Right lobe of liver (tissue), 6 donors: ENCODE results near the gene ABHD12. TPM values are rescaled to one million over a fixed set of nuclear protein-coding genes. Genes with fewer than 3 reads are reported as not detected.
A peak's percentile ranks its signal among the peaks of the same experiment; 100 is the strongest.

Experiments used
- ATAC-seq, 4 donors: fragments of 200-7000 bp; cut with Tn5 transposase; one replicate each; pipeline ENCODE4 v1.9.1; 2020; ENCODE audit warnings: mild to moderate bottlenecking in 4 of 4, moderate library complexity in 4 of 4
- DNase-seq, 3 donors: peaks; one replicate each; pipeline ENCODE4 v3.0.0-alpha.2; 2020
- H3K27ac ChIP-seq, 3 donors: fragments of 200-600 bp; one replicate each; pipeline ENCODE4 v1.8.0; 2022
- H3K27me3 ChIP-seq, 2 donors: fragments of 200-600 bp; one replicate each; pipeline ENCODE4 v1.8.0; 2022
- H3K36me3 ChIP-seq, 4 donors: fragments of 200-600 bp; sonication (generic) in 1 of 4; one replicate each; pipeline versions ENCODE4 v1.5.1 to v1.8.0; 2017 to 2022; ENCODE audit warnings: control low read depth in 1 of 4
- H3K4me1 ChIP-seq, 4 donors: fragments of 200-600 bp; sonication (generic) in 1 of 4; one replicate each; pipeline versions ENCODE4 v1.5.1 to v1.8.0; 2017 to 2022; ENCODE audit warnings: control low read depth in 1 of 4
- H3K4me3 ChIP-seq, 3 donors: fragments of 200-600 bp; one replicate each; pipeline ENCODE4 v1.8.0; 2022
- H3K9me3 ChIP-seq, 4 donors: fragments of 200-600 bp; sonication (generic) in 1 of 4; one replicate each; pipeline versions ENCODE4 v1.5.1 to v1.8.0; 2017 to 2022; ENCODE audit warnings: control low read depth in 1 of 4
- POLR2A ChIP-seq: fragments of 450-650 bp; IDR thresholded peaks from one replicate; pipeline ENCODE4 v1.6.1; 2017; ENCODE audit warnings: antibody characterized with exemption, mild to moderate bottlenecking
- WGBS: methylation state at CpG from one replicate; pipeline ENCODE4 v1.1.6; 2018; ENCODE audit warnings: low coverage, low lambda C conversion rate; ENCODE audit not compliant: insufficient coverage; ENCODE audit errors: missing lambda C conversion rate; 5-methylcytosine and 5-hydroxymethylcytosine counted together
- intact Hi-C, 2 donors: fragments of 100-400 bp; cut with DNase I; formaldehyde crosslinking; loops; one replicate each; pipeline versions ENCODE4 v1.11.2 to v1.14.1; 2022
- total RNA-seq, 6 experiments: library from RNA; depleted of rRNA in 2 of 6; stranded (reverse); fragments of >200 nt in 2 of 6; fragmentation: NEBNext Ultra II Directional in 3 of 6; extraction: Animal tissue kit (Norgen Biotek cat#: 25700) in 3 of 6; gene quantifications; one replicate each; pipeline versions ENCODE4 v1.1.0 to v1.2.4, GENCODE V29; 2016 to 2023
- TF ChIP-seq, protein P1 (sequence below), 4 donors: fragments of 200-600 bp in 3 of 4; fragments of 450-650 bp in 1 of 4; IDR thresholded peaks; one replicate each; pipeline versions ENCODE4 v1.5.1 to v1.8.0; 2016 to 2022; ENCODE audit warnings: antibody characterized with exemption in 4 of 4, mild to moderate bottlenecking in 2 of 4
- donor health status: DM: no; HTN: yes; CAD: no.
- donor health status: DM: no; HTN: no; CAD: no.
- donor health status: DM: no; HTN: no; CAD: no.
- donor health status: DM: no; HTN: yes; CAD: no.
- donor health status: DM: no; HTN: yes; CAD: no.

Gene ABHD12
- total RNA-seq, 6 experiments from 2014 or later = 16.1 to 23.6 (median 18.7) TPM

DNA sequence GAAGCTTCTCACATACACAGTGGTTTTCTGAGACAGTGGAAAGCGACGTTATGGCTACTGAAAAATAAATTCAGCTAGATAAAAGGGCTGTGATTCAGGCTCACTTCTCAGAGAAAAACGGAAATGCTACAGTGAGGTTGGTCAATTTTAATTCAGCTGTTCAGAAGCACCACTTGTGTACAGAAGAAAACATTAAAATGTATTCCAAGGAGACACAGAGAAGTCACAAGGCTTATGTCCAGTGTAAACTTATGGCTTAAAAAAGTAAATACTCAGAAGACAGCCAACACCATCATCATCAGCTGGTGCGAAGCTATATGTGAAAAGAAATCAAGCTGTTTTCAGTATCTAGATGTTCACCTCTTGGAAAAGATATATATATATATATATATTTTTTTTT is 68.6 kb downstream of the ABHD12 start:
- DNase-seq = no peak

DNA sequence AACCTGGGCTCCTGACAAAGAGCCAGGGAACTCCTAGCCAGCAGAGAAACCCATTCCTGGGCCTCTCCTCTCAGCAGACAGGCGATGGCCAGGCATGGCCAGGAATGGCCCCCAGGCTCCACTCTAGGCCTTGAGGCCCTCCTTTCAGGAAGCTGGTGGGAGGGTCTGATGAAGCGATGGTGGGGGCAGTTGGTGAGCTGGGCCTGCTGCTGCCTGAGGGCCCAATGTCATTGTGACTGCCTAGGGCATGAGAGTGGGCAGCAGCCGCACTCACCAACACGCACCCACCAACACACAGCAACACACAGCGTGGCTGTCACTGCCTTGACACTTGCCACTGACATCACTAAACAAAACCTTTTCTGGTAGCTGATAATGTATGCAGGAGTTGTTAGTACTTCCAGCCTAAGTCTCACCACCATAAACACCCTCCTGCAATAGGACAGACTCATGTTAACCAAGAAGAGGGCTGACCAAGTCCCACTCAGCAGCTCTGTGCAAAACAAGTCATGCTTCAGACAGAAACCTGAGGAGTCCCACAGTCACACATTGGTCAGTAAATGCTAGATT is 69.3 kb downstream of the ABHD12 start:
- H3K36me3 ChIP-seq = peaks cover 0 to 6% (median 0%) of the 10 kb centered on the region in 4 donors
- DNase-seq (peak in 1 of 3 donors; percentile 33), ATAC-seq (no peak)
- no peaks in the 10 kb centered on the region for H3K9me3 ChIP-seq
- no peak overlapping the region for H3K27ac ChIP-seq
- WGBS = no CpG with 5 or more reads among the region's 5 CpGs
- intact Hi-C loops = no loop called here
- H3K4me3 ChIP-seq = no peak overlapping the region
- no peak for TF ChIP-seq POLR2A
- TF ChIP-seq, protein P1, sequence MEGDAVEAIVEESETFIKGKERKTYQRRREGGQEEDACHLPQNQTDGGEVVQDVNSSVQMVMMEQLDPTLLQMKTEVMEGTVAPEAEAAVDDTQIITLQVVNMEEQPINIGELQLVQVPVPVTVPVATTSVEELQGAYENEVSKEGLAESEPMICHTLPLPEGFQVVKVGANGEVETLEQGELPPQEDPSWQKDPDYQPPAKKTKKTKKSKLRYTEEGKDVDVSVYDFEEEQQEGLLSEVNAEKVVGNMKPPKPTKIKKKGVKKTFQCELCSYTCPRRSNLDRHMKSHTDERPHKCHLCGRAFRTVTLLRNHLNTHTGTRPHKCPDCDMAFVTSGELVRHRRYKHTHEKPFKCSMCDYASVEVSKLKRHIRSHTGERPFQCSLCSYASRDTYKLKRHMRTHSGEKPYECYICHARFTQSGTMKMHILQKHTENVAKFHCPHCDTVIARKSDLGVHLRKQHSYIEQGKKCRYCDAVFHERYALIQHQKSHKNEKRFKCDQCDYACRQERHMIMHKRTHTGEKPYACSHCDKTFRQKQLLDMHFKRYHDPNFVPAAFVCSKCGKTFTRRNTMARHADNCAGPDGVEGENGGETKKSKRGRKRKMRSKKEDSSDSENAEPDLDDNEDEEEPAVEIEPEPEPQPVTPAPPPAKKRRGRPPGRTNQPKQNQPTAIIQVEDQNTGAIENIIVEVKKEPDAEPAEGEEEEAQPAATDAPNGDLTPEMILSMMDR (IDR thresholded peaks at IDR 0.05) = no peak
- no peaks in the 10 kb centered on the region for H3K4me1 ChIP-seq
- no peaks in the 10 kb centered on the region for H3K27me3 ChIP-seq

More for the DNA sequence above, 68.6 kb downstream of the ABHD12 start:
- Histone ChIP-seq H3K27ac (no peak overlapping the region), H3K4me3 (no peak overlapping the region), H3K36me3 (peaks cover 0 to 6% (median 0%) of the 10 kb centered on the region in 4 donors), H3K27me3 (no peaks in the 10 kb centered on the region), H3K4me1 (no peaks in the 10 kb centered on the region), H3K9me3 (no peaks in the 10 kb centered on the region)
- TF ChIP-seq POLR2A = no peak
- TF ChIP-seq, protein P1 (IDR thresholded peaks at IDR 0.05) = no peak
- ATAC-seq = no peak
- intact Hi-C loops = no loop called here
- WGBS = 87% methylated on average over 4 of the region's 4 CpGs

DNA sequence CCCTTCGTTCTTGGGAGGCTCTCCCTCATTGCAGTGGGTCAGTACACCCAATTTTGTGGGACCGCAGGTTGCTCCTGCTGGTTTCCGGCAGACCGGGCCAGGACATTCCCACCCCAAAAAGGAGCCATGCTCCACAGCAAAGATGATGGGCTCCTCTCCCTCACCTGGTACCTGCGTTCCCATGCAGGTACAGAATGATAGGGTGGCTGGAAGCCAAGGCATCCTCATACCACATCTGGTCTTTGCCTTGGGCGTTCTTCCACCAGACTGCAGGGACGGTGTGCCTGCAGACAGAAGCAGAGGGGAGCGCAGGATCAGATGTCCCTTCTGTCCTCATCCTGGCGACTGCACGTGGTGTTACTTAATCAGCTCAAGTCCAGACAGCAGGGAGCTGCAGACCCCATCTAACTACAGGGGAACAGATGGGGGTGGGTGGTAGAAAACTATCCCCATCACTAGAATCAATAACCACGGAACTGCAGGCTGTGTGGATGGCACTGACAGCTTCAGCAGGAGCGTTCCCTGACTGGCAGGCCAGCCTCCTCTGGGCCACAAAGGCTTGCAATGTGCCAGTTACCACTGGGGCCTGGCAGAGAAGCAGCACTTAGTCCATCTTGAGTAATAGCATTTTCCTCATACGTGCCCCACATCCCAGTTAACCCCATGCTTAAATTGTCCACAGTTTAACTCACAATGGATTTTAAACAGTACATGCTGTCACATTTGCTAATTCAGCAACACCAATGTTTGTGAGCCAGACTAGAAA is 70.4 kb downstream of the ABHD12 start:
- Histone ChIP-seq H3K9me3 (no peaks in the 10 kb centered on the region), H3K4me3 (no peak overlapping the region), H3K27me3 (no peaks in the 10 kb centered on the region), H3K27ac (no peak overlapping the region), H3K4me1 (no peaks in the 10 kb centered on the region), H3K36me3 (peaks cover 0 to 6% (median 0%) of the 10 kb centered on the region in 4 donors)
- 75% methylated on average over 7 of the region's 13 CpGs for WGBS
- TF ChIP-seq, protein P1 (IDR thresholded peaks at IDR 0.05) = no peak
- no peak for TF ChIP-seq POLR2A
- ATAC-seq = no peak
- peak in 1 of 3 donors; percentile 21 for DNase-seq
- intact Hi-C loops = no loop called here

DNA sequence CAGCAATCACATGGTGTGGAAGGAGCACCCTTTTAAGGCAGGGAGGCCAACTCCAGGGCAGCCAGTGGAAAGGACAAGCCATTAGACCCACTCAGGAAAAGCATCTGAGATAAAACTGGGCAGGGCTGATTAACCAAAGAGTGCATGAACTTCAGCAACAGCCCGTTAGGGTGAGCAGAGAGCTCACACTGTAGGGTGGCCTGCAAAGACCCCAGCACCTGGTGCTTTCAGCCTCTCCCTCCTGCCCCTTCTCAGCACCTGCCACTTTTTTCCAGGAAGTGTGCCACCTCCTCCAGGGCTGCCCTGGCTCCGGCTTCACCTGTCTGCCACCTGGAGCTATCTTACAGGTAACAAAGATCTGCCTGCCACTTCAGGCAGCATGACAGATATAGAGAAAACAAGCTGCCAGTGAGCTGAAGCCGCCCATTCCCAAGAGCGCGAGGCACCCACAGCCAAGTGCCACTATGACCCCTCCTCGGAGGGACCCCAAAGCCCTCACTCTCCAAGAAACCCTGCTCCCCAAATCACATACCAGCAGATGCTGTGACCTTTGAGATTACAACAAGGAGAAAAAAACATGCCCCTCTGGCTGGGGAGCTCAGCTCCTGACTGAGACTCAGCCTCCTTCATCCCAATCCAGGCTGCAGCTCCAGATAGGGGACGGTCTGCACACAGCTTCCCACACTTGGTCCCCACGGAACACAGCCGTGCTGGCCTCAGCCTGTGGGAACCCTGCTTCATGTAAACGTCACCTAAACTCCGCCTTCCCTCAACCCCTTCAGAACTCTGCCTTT is 71.2 kb downstream of the ABHD12 start:
- Histone ChIP-seq H3K4me1 (no peaks in the 10 kb centered on the region), H3K27ac (no peak overlapping the region), H3K27me3 (no peaks in the 10 kb centered on the region), H3K36me3 (peaks cover 0 to 6% (median 0%) of the 10 kb centered on the region in 4 donors), H3K9me3 (no peaks in the 10 kb centered on the region), H3K4me3 (no peak overlapping the region)
- no peak for ATAC-seq
- TF ChIP-seq POLR2A = no peak
- TF ChIP-seq, protein P1 (IDR thresholded peaks at IDR 0.05) = no peak
- intact Hi-C loops = no loop called here
- DNase-seq = peak in 1 of 3 donors; percentile 28
- 100% methylated on average over 3 of the region's 11 CpGs for WGBS
